CD14-positive monocyte (primary cell): Measurements from ENCODE around the gene TNFRSF8. TPM values are rescaled to one million over a fixed set of nuclear protein-coding genes. Genes with fewer than 3 reads are reported as not detected.

Source experiments
- DNase-seq, 3 donors: peaks; one replicate each; pipeline ENCODE4 v3.0.0-alpha.2; 2011 to 2022
- H2AFZ ChIP-seq: 2 replicates; pipeline ENCODE4 v1.6.0; 2012; ENCODE audit warnings: mild to moderate bottlenecking, low read depth, low read length, inconsistent platforms; ENCODE audit not compliant: insufficient read depth, poor library complexity, severe bottlenecking
- H3K27ac ChIP-seq, 2 donors: 1 replicate in 1 of 2; 2 replicates in 1 of 2; pipeline ENCODE4 v1.5.1; 2012 to 2013; ENCODE audit warnings: low read length in 2 of 2, control low read depth in 1 of 2, inconsistent platforms in 1 of 2, low read depth in 1 of 2, mild to moderate bottlenecking in 1 of 2
- H3K27me3 ChIP-seq, 2 donors: one replicate each; pipeline versions ENCODE4 v1.6.0 to v1.6.1; 2011 to 2013; ENCODE audit warnings: low read length in 2 of 2; ENCODE audit not compliant: control insufficient read depth in 2 of 2, insufficient read depth in 2 of 2
- H3K36me3 ChIP-seq, 2 donors: replicated peaks in 1 of 2; 1 replicate in 1 of 2; 2 replicates in 1 of 2; pipeline versions ENCODE4 v1.5.1 to v1.6.1; 2012 to 2013; ENCODE audit warnings: low read length in 2 of 2, control low read depth in 1 of 2, inconsistent platforms in 1 of 2, mild to moderate bottlenecking in 1 of 2; ENCODE audit not compliant: insufficient read depth in 2 of 2, control insufficient read depth in 1 of 2
- H3K4me1 ChIP-seq, 2 donors: 1 replicate in 1 of 2; 2 replicates in 1 of 2; pipeline versions ENCODE4 v1.5.1 to v1.6.1; 2012 to 2013; ENCODE audit warnings: low read length in 2 of 2, control low read depth in 1 of 2, inconsistent platforms in 1 of 2, mild to moderate bottlenecking in 1 of 2, moderate library complexity in 1 of 2; ENCODE audit not compliant: insufficient read depth in 2 of 2, control insufficient read depth in 1 of 2
- H3K4me2 ChIP-seq: replicated peaks from 2 replicates; pipeline ENCODE3; 2012; ENCODE audit warnings: low read length, moderate library complexity, mild to moderate bottlenecking; ENCODE audit not compliant: poor library complexity, severe bottlenecking; ENCODE audit errors: extremely low read depth
- H3K4me3 ChIP-seq, 3 experiments: fragments of 200-600 bp in 1 of 3; sonication (generic) in 1 of 3; replicated peaks in 1 of 3; 1 replicate in 2 of 3; 2 replicates in 1 of 3; pipeline ENCODE4 v1.5.1; 2011 to 2013; ENCODE audit warnings: low read length in 3 of 3, mild to moderate bottlenecking in 3 of 3, control low read depth in 2 of 3, low read depth in 2 of 3, inconsistent platforms in 1 of 3, moderate library complexity in 1 of 3
- H3K79me2 ChIP-seq: 2 replicates; pipeline ENCODE4 v1.6.0; 2012; ENCODE audit warnings: mild to moderate bottlenecking, control low read depth, inconsistent platforms, low read length, moderate library complexity; ENCODE audit not compliant: insufficient read depth
- H3K9ac ChIP-seq: 2 replicates; pipeline ENCODE4 v1.6.0; 2017; ENCODE audit warnings: low read length, mild to moderate bottlenecking; ENCODE audit not compliant: insufficient read depth, poor library complexity, severe bottlenecking
- H3K9me3 ChIP-seq, 2 donors: replicated peaks in 1 of 2; 1 replicate in 1 of 2; 2 replicates in 1 of 2; pipeline versions ENCODE4 v1.5.1 to v1.6.1; 2012 to 2013; ENCODE audit warnings: low read length in 2 of 2, control low read depth in 1 of 2; ENCODE audit not compliant: control insufficient read depth in 1 of 2, insufficient read depth in 1 of 2
- H4K20me1 ChIP-seq: 2 replicates; pipeline ENCODE4 v1.6.0; 2012; ENCODE audit warnings: mild to moderate bottlenecking, low read length, control low read depth, moderate library complexity; ENCODE audit not compliant: insufficient read depth
- H3K27ac Mint-ChIP-seq, 7 donors: one replicate each; pipeline ENCODE4 v1.8.0; 2020; ENCODE audit warnings: mild to moderate bottlenecking in 7 of 7, mixed read lengths in 7 of 7, moderate library complexity in 6 of 7, inconsistent platforms in 2 of 7
- H3K27me3 Mint-ChIP-seq, 3 donors: one replicate each; pipeline ENCODE4 v1.8.0; 2021 to 2022; ENCODE audit warnings: low read depth in 3 of 3, mild to moderate bottlenecking in 3 of 3, mixed read lengths in 3 of 3, moderate library complexity in 3 of 3, inconsistent platforms in 1 of 3
- H3K36me3 Mint-ChIP-seq, 2 donors: one replicate each; pipeline ENCODE4 v1.8.0; 2020; ENCODE audit warnings: mixed read lengths in 2 of 2, inconsistent platforms in 1 of 2, mild to moderate bottlenecking in 1 of 2
- H3K4me1 Mint-ChIP-seq: one replicate; pipeline ENCODE4 v1.8.0; 2020; ENCODE audit warnings: mild to moderate bottlenecking, mixed read lengths
- H3K4me3 Mint-ChIP-seq, 2 donors: one replicate each; pipeline ENCODE4 v1.8.0; 2020; ENCODE audit warnings: mild to moderate bottlenecking in 2 of 2, mixed read lengths in 2 of 2, moderate library complexity in 1 of 2
- H3K9me3 Mint-ChIP-seq, 7 donors: one replicate each; pipeline ENCODE4 v1.8.0; 2020 to 2022; ENCODE audit warnings: mixed read lengths in 7 of 7, mild to moderate bottlenecking in 6 of 7, moderate library complexity in 6 of 7, inconsistent platforms in 2 of 7
- WGBS: methylation state at CpG from one replicate; pipeline ENCODE4 v1.1.5; 2013; ENCODE audit warnings: missing lambda C conversion rate; ENCODE audit not compliant: insufficient coverage; 5-methylcytosine and 5-hydroxymethylcytosine counted together
- intact Hi-C, 2 donors: fragments of 100-400 bp; cut with micrococcal nuclease; formaldehyde crosslinking; loops; one replicate each; pipeline versions ENCODE4 v1.15.0 to v1.15.1; 2023
- polyA plus RNA-seq, 3 donors: library from polyadenylated mRNA; depleted of rRNA in 1 of 3; unstranded in 2 of 3; stranded (reverse) in 1 of 3; fragments of 300-500 nt in 2 of 3; fragments of >200 nt in 1 of 3; fragmentation: Illumina TruSeq in 2 of 3; gene quantifications; 1 replicate in 2 of 3; 2 replicates in 1 of 3; pipeline ENCODE4 v1.2.3, GENCODE V29; 2012 to 2021
- TF ChIP-seq, protein P1 (sequence below): fragments of 200-600 bp; IDR thresholded peaks from one replicate; pipeline ENCODE4 v1.8.0; 2022; ENCODE audit warnings: antibody characterized with exemption, mild to moderate bottlenecking

Gene TNFRSF8
- polyA plus RNA-seq, 3 donors: 10.9 to 11.9 (median 11.8) TPM

DNA sequence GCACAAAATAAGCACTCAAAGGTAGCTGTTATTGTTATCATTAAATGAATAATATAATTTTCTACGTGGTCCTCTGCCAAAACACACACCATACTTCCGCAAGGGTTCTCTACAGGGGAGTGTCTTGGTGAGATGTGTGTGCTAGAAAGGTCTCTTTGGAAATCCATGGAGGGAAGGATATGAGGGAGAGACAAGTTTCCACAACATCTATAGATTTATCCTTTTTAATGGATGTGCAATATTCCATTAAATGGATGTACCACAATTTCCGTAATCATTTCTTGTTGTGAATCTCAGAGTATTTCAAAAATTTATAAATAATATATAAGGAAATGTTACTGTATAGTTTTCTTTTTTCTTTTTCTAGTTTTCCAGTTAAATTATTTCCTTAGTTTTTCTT is 2.6 kb upstream of the TNFRSF8 start:
- H4K20me1 ChIP-seq: no peaks in the 10 kb centered on the region
- peaks cover 41 to 52% (median 45%) of the 10 kb centered on the region in 3 donors for H3K27me3 Mint-ChIP-seq
- no peak overlapping the region for H3K4me2 ChIP-seq
- no peaks in the 10 kb centered on the region for H3K79me2 ChIP-seq
- H3K27me3 ChIP-seq: peaks cover 29 to 42% of the 10 kb centered on the region in 2 donors
- no peak overlapping the region for H3K27ac ChIP-seq
- intact Hi-C loops: no loop called here
- H3K4me1 Mint-ChIP-seq: peaks cover 13% of the 10 kb centered on the region
- H3K36me3 Mint-ChIP-seq: peaks cover 0 to 6% of the 10 kb centered on the region in 2 donors
- H3K4me1 ChIP-seq: peaks cover 0 to 11% of the 10 kb centered on the region in 2 donors
- no peak overlapping the region for H3K9ac ChIP-seq
- DNase-seq: no peak
- H3K36me3 ChIP-seq: no peaks in the 10 kb centered on the region
- H3K9me3 Mint-ChIP-seq: peaks cover 0 to 21% (median 8%) of the 10 kb centered on the region in 7 donors
- H3K4me3 Mint-ChIP-seq: no peak overlapping the region
- WGBS: no CpG with 5 or more reads among the region's 3 CpGs
- H3K9me3 ChIP-seq: peaks cover 0 to 19% of the 10 kb centered on the region in 2 donors
- no peak overlapping the region for H3K27ac Mint-ChIP-seq
- TF ChIP-seq, protein P1, sequence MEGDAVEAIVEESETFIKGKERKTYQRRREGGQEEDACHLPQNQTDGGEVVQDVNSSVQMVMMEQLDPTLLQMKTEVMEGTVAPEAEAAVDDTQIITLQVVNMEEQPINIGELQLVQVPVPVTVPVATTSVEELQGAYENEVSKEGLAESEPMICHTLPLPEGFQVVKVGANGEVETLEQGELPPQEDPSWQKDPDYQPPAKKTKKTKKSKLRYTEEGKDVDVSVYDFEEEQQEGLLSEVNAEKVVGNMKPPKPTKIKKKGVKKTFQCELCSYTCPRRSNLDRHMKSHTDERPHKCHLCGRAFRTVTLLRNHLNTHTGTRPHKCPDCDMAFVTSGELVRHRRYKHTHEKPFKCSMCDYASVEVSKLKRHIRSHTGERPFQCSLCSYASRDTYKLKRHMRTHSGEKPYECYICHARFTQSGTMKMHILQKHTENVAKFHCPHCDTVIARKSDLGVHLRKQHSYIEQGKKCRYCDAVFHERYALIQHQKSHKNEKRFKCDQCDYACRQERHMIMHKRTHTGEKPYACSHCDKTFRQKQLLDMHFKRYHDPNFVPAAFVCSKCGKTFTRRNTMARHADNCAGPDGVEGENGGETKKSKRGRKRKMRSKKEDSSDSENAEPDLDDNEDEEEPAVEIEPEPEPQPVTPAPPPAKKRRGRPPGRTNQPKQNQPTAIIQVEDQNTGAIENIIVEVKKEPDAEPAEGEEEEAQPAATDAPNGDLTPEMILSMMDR: no peak
- no peak overlapping the region for H3K4me3 ChIP-seq
- no peak overlapping the region for H2AFZ ChIP-seq

DNA sequence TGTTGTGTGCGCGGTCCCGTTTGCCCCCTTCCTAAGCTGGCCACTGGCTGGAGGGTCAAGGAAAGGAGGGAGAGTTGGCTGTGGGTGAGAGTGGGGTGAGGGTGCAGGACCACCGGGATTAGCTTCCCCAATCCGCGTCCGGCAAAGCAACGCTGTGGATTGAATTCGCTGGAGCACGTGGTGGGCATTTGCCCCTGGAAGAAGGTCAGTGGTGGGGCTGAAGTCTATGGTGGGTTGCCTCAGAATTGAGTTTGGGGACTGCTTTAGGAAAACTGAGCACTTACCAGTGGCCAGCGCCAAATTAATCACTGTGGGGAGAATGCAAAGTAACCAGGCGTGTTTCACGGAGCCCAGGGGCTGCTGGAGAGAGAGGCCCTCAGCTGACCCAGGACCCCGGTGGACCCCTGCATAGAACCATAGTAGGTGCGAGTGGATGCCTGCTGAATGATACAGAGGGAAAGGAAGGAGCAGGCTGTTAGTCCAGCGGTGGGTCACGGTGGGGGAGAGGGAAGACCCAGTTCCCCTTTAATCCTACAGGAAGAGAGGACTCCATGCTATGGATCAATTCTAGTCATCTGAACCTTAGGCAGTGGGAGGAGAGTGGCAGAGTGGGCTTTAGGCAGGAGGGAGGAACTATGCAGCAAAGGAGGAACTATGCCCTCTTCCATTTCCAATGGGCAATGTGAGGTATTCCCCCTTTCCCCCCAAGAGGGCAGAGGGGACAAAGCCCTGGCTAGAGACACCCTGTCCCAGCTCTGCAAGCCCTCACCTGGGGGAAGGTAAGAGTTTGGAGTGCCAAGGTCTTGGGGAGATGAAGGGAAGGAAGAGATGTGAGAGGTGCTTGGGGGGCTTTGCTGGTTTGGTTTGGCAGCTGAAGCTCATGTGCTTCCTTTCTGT is 1.2 kb downstream of the TNFRSF8 start:
- 33% methylated on average over 15 of the region's 17 CpGs for WGBS
- Mint-ChIP-seq H3K4me3 (peak overlapping the region in 1 of 2 donors; percentile 86), H3K27me3 (peaks cover 53 to 64% (median 56%) of the 10 kb centered on the region in 3 donors), H3K27ac (no peak overlapping the region), H3K4me1 (peaks cover 13% of the 10 kb centered on the region), H3K9me3 (peaks cover 0 to 18% (median 8%) of the 10 kb centered on the region in 7 donors), H3K36me3 (peaks cover 0 to 6% of the 10 kb centered on the region in 2 donors)
- intact Hi-C loops: no loop called here
- no peaks in the 10 kb centered on the region for H3K36me3 ChIP-seq
- TF ChIP-seq, protein P1: no peak
- H3K9ac ChIP-seq: no peak overlapping the region
- no peak overlapping the region for H3K4me2 ChIP-seq
- H3K27ac ChIP-seq: no peak overlapping the region
- peaks cover 0 to 19% of the 10 kb centered on the region in 2 donors for H3K9me3 ChIP-seq
- H3K4me1 ChIP-seq: peaks cover 0 to 11% of the 10 kb centered on the region in 2 donors
- DNase-seq: no peak
- H3K27me3 ChIP-seq: peaks cover 36 to 49% of the 10 kb centered on the region in 2 donors
- H3K4me3 ChIP-seq: no peak overlapping the region
- no peaks in the 10 kb centered on the region for H4K20me1 ChIP-seq
- no peak overlapping the region for H2AFZ ChIP-seq
- no peaks in the 10 kb centered on the region for H3K79me2 ChIP-seq
